Esophagus squamous epithelium (tissue), 4 donors: ENCODE data around the gene MAGEE1.

Experiments
- CTCF ChIP-seq, 6 experiments: fragments of 450-650 bp in 4 of 6; fragments of 200-600 bp in 2 of 6; sonication (generic) in 2 of 6; IDR thresholded peaks; one replicate each; pipeline ENCODE4 v1.5.1; 2016 to 2019; ENCODE audit warnings: antibody characterized with exemption in 6 of 6, mild to moderate bottlenecking in 4 of 6, moderate library complexity in 4 of 6
- POLR2A ChIP-seq, 4 donors: fragments of 450-650 bp; IDR thresholded peaks; one replicate each; pipeline ENCODE4 v1.6.1; 2017; ENCODE audit warnings: antibody characterized with exemption in 4 of 4, mild to moderate bottlenecking in 4 of 4, moderate library complexity in 3 of 4

GRCh38 chrX:76427560-76428242, at the start of gene MAGEE1:
- TF ChIP-seq CTCF (IDR thresholded peaks at IDR 0.05), result no peak
- peak in 1 of 4 donors; percentile 43 for TF ChIP-seq POLR2A (IDR thresholded peaks at IDR 0.05)
